Measurements from ENCODE around the gene ADSS1.

ADSS1 gene

GRCh38 chr14:104787736-104788135 lies 63.7 kb downstream of the ADSS1 start:
- H3K4me3 ChIP-seq (replicated peaks; ENCODE audit: low read depth, low read length), result no peak overlapping the region
- DNase-seq (ENCODE audit: low read depth), result no peak
- no peak for TF ChIP-seq CTCF (IDR thresholded peaks at IDR 0.05; ENCODE audit: low read length, missing control alignments)

DNA sequence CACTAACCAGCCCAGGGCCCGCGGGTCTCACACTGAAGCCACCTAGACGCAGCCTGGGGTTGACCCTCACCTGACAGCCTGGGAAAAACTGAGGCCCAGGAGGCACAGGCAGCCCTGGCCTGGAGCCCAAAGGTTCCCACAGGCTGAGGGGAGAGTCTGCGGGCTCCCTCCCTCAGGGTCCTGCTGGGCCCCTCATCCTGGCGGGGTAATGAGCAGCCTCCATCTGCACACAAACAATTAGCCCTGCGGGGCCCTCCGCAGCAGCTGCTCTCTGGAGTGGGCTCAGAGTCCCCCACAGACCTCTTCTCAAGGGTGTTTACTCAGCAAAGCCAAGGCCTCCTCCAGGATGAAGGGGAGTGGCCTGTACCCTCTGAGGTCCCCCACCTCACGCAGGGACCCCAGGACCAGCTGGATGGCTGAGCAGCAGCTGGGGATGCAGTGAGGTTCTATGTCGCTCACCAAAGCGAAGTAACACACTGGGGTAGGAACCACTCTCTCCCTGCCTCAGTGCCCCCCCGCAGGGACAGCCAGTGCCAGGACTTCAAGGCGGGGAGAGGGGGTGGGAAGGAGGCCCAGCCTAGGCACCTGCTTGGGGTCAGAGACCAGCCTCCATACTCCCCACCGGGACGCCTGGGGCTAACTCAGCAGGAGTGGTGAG lies 64.3 kb downstream of the ADSS1 start:
- H3K4me3 ChIP-seq (replicated peaks; ENCODE audit: low read depth, low read length), result no peak overlapping the region
- no peak for DNase-seq (ENCODE audit: low read depth)

DNA sequence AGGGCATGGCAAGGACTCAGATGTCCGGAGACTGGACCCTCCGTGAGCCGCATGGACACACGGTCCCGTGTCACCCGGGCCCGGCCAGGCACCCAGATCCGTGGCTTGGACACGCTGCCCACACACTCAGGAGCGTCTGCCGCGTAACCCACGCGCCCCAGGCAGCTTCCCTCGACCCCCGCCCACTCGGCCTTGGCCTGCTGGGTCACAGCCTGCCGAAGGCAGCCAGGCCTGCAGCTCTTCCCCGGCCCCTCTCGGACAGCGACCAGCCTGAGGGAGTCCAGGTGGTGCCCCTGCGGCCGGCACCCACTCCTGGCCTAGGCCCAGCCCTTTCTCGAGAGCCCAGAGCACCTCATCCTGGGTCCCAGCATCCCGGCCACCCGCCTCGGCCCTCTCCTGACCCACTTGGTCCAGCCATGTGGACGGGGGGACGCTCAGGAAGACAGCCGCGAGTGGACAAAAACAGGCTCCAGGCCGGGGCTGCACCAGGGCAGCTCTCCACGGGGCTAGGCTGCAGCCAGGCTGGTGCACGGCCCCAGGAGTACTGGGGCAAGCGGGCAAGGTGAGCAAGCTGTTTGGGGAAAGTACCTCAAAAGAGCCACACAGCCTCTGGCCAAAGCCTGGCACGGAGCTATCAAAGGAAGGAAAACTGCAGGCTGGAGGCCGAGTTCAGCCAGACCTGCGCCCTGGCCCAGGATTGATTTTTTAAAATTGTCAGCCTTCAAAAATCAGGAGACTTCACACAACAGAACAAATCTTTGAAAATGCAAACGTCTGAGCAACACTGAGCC lies 65.0 kb downstream of the ADSS1 start:
- TF ChIP-seq CTCF (IDR thresholded peaks at IDR 0.05; ENCODE audit: low read length, missing control alignments), result no peak
- DNase-seq (ENCODE audit: low read depth), result no peak
- no peak overlapping the region for H3K4me3 ChIP-seq (replicated peaks; ENCODE audit: low read depth, low read length)

More for the DNA sequence above, 64.3 kb downstream of the ADSS1 start:
- no peak for TF ChIP-seq CTCF (IDR thresholded peaks at IDR 0.05; ENCODE audit: low read length, missing control alignments)

GRCh38 chr14:104789752-104790743 lies 66.0 kb downstream of the ADSS1 start:
- no peak for TF ChIP-seq CTCF (IDR thresholded peaks at IDR 0.05; ENCODE audit: low read length, missing control alignments)
- no peak overlapping the region for H3K4me3 ChIP-seq (replicated peaks; ENCODE audit: low read depth, low read length)
- no peak for DNase-seq (ENCODE audit: low read depth)

DNA sequence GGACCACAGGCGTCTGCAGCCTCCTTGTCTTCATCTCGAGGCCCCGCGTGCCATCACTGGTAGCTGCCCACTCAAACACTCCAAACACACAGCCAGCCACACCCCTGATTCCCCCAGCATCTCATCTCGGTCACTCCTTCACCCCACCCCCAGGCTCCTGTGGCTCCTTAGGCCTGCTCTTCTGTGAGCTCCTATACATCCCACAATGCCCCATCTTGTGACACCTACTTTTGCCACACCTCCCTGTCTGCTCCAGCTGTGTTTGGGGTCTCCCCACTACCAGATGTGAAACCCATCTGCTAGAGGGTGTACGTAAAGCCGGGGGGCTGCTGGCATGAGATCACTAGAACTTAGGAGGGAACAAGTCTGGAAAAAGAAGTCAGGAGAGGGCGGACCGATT lies 67.4 kb downstream of the ADSS1 start:
- no peak for TF ChIP-seq CTCF (IDR thresholded peaks at IDR 0.05; ENCODE audit: low read length, missing control alignments)
- H3K4me3 ChIP-seq (replicated peaks; ENCODE audit: low read depth, low read length), result no peak overlapping the region
- no peak for DNase-seq (ENCODE audit: low read depth)

- DNase-seq (ENCODE audit: low read depth), result no peak
- TF ChIP-seq CTCF (IDR thresholded peaks at IDR 0.05; ENCODE audit: low read length, missing control alignments), result no peak
- H3K4me3 ChIP-seq (replicated peaks; ENCODE audit: low read depth, low read length), result no peak overlapping the region
These were observed 68.3 kb downstream of the ADSS1 start for GRCh38 chr14:104792101-104792884.

Data from fibroblast of pulmonary artery (primary cell).